ENCODE measurements around the gene KIF25.

Gene KIF25

GRCh38 chr6:167962711-167963110 is 34.8 kb upstream of the KIF25 start:
- in situ Hi-C loops (cut with MboI; ENCODE audit: low sequenced_read_pairs, unreplicated experiment), result no loop called here
- no peak for DNase-seq (ENCODE audit: low spot score)
- no peak for TF ChIP-seq CTCF (IDR thresholded peaks at IDR 0.05; ENCODE audit: borderline replicate concordance, control extremely low read depth, extremely low read depth, insufficient read depth, missing control alignments)

GRCh38 chr6:167963589-167964057 is 33.8 kb upstream of the KIF25 start:
- TF ChIP-seq CTCF (IDR thresholded peaks at IDR 0.05; ENCODE audit: borderline replicate concordance, control extremely low read depth, extremely low read depth, insufficient read depth, missing control alignments), result no peak
- in situ Hi-C loops (cut with MboI; ENCODE audit: low sequenced_read_pairs, unreplicated experiment), result no loop called here
- no peak for DNase-seq (ENCODE audit: low spot score)

GRCh38 chr6:167965592-167966539 is 31.6 kb upstream of the KIF25 start:
- DNase-seq (ENCODE audit: low spot score), result no peak
- in situ Hi-C loops (cut with MboI; ENCODE audit: low sequenced_read_pairs, unreplicated experiment), result no loop called here
- TF ChIP-seq CTCF (IDR thresholded peaks at IDR 0.05; ENCODE audit: borderline replicate concordance, control extremely low read depth, extremely low read depth, insufficient read depth, missing control alignments), result no peak

GRCh38 chr6:167966540-167966905 is 30.9 kb upstream of the KIF25 start:
- DNase-seq (ENCODE audit: low spot score), result no peak
- no peak for TF ChIP-seq CTCF (IDR thresholded peaks at IDR 0.05; ENCODE audit: borderline replicate concordance, control extremely low read depth, extremely low read depth, insufficient read depth, missing control alignments)
- in situ Hi-C loops (cut with MboI; ENCODE audit: low sequenced_read_pairs, unreplicated experiment), result no loop called here

- peak; percentile 27 for TF ChIP-seq CTCF (IDR thresholded peaks at IDR 0.05; ENCODE audit: borderline replicate concordance, control extremely low read depth, extremely low read depth, insufficient read depth, missing control alignments)
- in situ Hi-C loops (cut with MboI; ENCODE audit: low sequenced_read_pairs, unreplicated experiment), result no loop called here
- DNase-seq (ENCODE audit: low spot score), result no peak
These were observed 29.4 kb upstream of the KIF25 start for GRCh38 chr6:167968091-167968490.

- no peak for DNase-seq (ENCODE audit: low spot score)
These were observed 27.2 kb upstream of the KIF25 start for GRCh38 chr6:167970230-167970629.

More at GRCh38 chr6:167970230-167970629, 27.2 kb upstream of the KIF25 start:
- no peak for TF ChIP-seq CTCF (IDR thresholded peaks at IDR 0.05; ENCODE audit: borderline replicate concordance, control extremely low read depth, extremely low read depth, insufficient read depth, missing control alignments)
- in situ Hi-C loops (cut with MboI; ENCODE audit: low sequenced_read_pairs, unreplicated experiment), result no loop called here
